ENCODE results near the gene KLF7.

DNA sequence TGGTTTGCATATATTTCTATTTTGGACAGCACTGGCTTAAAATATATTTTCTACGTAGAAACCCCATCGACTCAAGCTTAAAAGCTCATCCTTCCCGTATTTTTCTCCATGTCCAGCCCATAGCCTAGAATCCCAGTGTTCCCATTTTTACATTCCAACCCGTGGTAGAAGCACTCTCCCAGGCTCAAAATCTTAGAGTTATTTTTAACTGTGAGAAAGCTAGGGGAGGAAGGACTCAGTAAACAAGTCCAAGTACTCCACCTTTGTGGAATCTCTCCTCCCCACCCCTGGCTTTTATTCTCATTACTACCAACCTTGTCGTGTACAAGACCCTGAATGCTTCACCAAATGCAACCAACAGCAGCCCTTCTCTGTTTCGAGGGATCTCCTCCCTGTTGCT is 69.8 kb downstream of the KLF7 start:
- TF ChIP-seq POLR2A (IDR thresholded peaks at IDR 0.05; ENCODE audit: low read depth, low read length) (no peak), POLR2AphosphoS5 (IDR thresholded peaks at IDR 0.05; ENCODE audit: low read depth, low read length) (no peak)

Measured in GM12891 (cell line).